CD14-positive monocyte (primary cell): Measurements from ENCODE around the gene CISTR. TPM values are rescaled to one million over a fixed set of nuclear protein-coding genes. Genes with fewer than 3 reads are reported as not detected.

Experiments used
- DNase-seq, 3 donors: peaks; one replicate each; pipeline ENCODE4 v3.0.0-alpha.2; 2011 to 2022
- H2AFZ ChIP-seq: 2 replicates; pipeline ENCODE4 v1.6.0; 2012; ENCODE audit warnings: mild to moderate bottlenecking, low read depth, low read length, inconsistent platforms; ENCODE audit not compliant: insufficient read depth, poor library complexity, severe bottlenecking
- H3K27ac ChIP-seq, 2 donors: 1 replicate in 1 of 2; 2 replicates in 1 of 2; pipeline ENCODE4 v1.5.1; 2012 to 2013; ENCODE audit warnings: low read length in 2 of 2, control low read depth in 1 of 2, inconsistent platforms in 1 of 2, low read depth in 1 of 2, mild to moderate bottlenecking in 1 of 2
- H3K27me3 ChIP-seq, 2 donors: one replicate each; pipeline versions ENCODE4 v1.6.0 to v1.6.1; 2011 to 2013; ENCODE audit warnings: low read length in 2 of 2; ENCODE audit not compliant: control insufficient read depth in 2 of 2, insufficient read depth in 2 of 2
- H3K36me3 ChIP-seq, 2 donors: replicated peaks in 1 of 2; 1 replicate in 1 of 2; 2 replicates in 1 of 2; pipeline versions ENCODE4 v1.5.1 to v1.6.1; 2012 to 2013; ENCODE audit warnings: low read length in 2 of 2, control low read depth in 1 of 2, inconsistent platforms in 1 of 2, mild to moderate bottlenecking in 1 of 2; ENCODE audit not compliant: insufficient read depth in 2 of 2, control insufficient read depth in 1 of 2
- H3K4me1 ChIP-seq, 2 donors: 1 replicate in 1 of 2; 2 replicates in 1 of 2; pipeline versions ENCODE4 v1.5.1 to v1.6.1; 2012 to 2013; ENCODE audit warnings: low read length in 2 of 2, control low read depth in 1 of 2, inconsistent platforms in 1 of 2, mild to moderate bottlenecking in 1 of 2, moderate library complexity in 1 of 2; ENCODE audit not compliant: insufficient read depth in 2 of 2, control insufficient read depth in 1 of 2
- H3K4me2 ChIP-seq: replicated peaks from 2 replicates; pipeline ENCODE3; 2012; ENCODE audit warnings: low read length, moderate library complexity, mild to moderate bottlenecking; ENCODE audit not compliant: poor library complexity, severe bottlenecking; ENCODE audit errors: extremely low read depth
- H3K4me3 ChIP-seq, 3 experiments: fragments of 200-600 bp in 1 of 3; sonication (generic) in 1 of 3; replicated peaks in 1 of 3; 1 replicate in 2 of 3; 2 replicates in 1 of 3; pipeline ENCODE4 v1.5.1; 2011 to 2013; ENCODE audit warnings: low read length in 3 of 3, mild to moderate bottlenecking in 3 of 3, control low read depth in 2 of 3, low read depth in 2 of 3, inconsistent platforms in 1 of 3, moderate library complexity in 1 of 3
- H3K79me2 ChIP-seq: 2 replicates; pipeline ENCODE4 v1.6.0; 2012; ENCODE audit warnings: mild to moderate bottlenecking, control low read depth, inconsistent platforms, low read length, moderate library complexity; ENCODE audit not compliant: insufficient read depth
- H3K9ac ChIP-seq: 2 replicates; pipeline ENCODE4 v1.6.0; 2017; ENCODE audit warnings: low read length, mild to moderate bottlenecking; ENCODE audit not compliant: insufficient read depth, poor library complexity, severe bottlenecking
- H3K9me3 ChIP-seq, 2 donors: replicated peaks in 1 of 2; 1 replicate in 1 of 2; 2 replicates in 1 of 2; pipeline versions ENCODE4 v1.5.1 to v1.6.1; 2012 to 2013; ENCODE audit warnings: low read length in 2 of 2, control low read depth in 1 of 2; ENCODE audit not compliant: control insufficient read depth in 1 of 2, insufficient read depth in 1 of 2
- H4K20me1 ChIP-seq: 2 replicates; pipeline ENCODE4 v1.6.0; 2012; ENCODE audit warnings: mild to moderate bottlenecking, low read length, control low read depth, moderate library complexity; ENCODE audit not compliant: insufficient read depth
- H3K27ac Mint-ChIP-seq, 7 donors: one replicate each; pipeline ENCODE4 v1.8.0; 2020; ENCODE audit warnings: mild to moderate bottlenecking in 7 of 7, mixed read lengths in 7 of 7, moderate library complexity in 6 of 7, inconsistent platforms in 2 of 7
- H3K27me3 Mint-ChIP-seq, 3 donors: one replicate each; pipeline ENCODE4 v1.8.0; 2021 to 2022; ENCODE audit warnings: low read depth in 3 of 3, mild to moderate bottlenecking in 3 of 3, mixed read lengths in 3 of 3, moderate library complexity in 3 of 3, inconsistent platforms in 1 of 3
- H3K36me3 Mint-ChIP-seq, 2 donors: one replicate each; pipeline ENCODE4 v1.8.0; 2020; ENCODE audit warnings: mixed read lengths in 2 of 2, inconsistent platforms in 1 of 2, mild to moderate bottlenecking in 1 of 2
- H3K4me1 Mint-ChIP-seq: one replicate; pipeline ENCODE4 v1.8.0; 2020; ENCODE audit warnings: mild to moderate bottlenecking, mixed read lengths
- H3K4me3 Mint-ChIP-seq, 2 donors: one replicate each; pipeline ENCODE4 v1.8.0; 2020; ENCODE audit warnings: mild to moderate bottlenecking in 2 of 2, mixed read lengths in 2 of 2, moderate library complexity in 1 of 2
- H3K9me3 Mint-ChIP-seq, 7 donors: one replicate each; pipeline ENCODE4 v1.8.0; 2020 to 2022; ENCODE audit warnings: mixed read lengths in 7 of 7, mild to moderate bottlenecking in 6 of 7, moderate library complexity in 6 of 7, inconsistent platforms in 2 of 7
- WGBS: methylation state at CpG from one replicate; pipeline ENCODE4 v1.1.5; 2013; ENCODE audit warnings: missing lambda C conversion rate; ENCODE audit not compliant: insufficient coverage; 5-methylcytosine and 5-hydroxymethylcytosine counted together
- intact Hi-C, 2 donors: fragments of 100-400 bp; cut with micrococcal nuclease; formaldehyde crosslinking; loops; one replicate each; pipeline versions ENCODE4 v1.15.0 to v1.15.1; 2023
- polyA plus RNA-seq, 3 donors: library from polyadenylated mRNA; depleted of rRNA in 1 of 3; unstranded in 2 of 3; stranded (reverse) in 1 of 3; fragments of 300-500 nt in 2 of 3; fragments of >200 nt in 1 of 3; fragmentation: Illumina TruSeq in 2 of 3; gene quantifications; 1 replicate in 2 of 3; 2 replicates in 1 of 3; pipeline ENCODE4 v1.2.3, GENCODE V29; 2012 to 2021
- TF ChIP-seq, protein P1 (sequence below): fragments of 200-600 bp; IDR thresholded peaks from one replicate; pipeline ENCODE4 v1.8.0; 2022; ENCODE audit warnings: antibody characterized with exemption, mild to moderate bottlenecking

The CISTR gene
- polyA plus RNA-seq, 3 donors: not detected

DNA sequence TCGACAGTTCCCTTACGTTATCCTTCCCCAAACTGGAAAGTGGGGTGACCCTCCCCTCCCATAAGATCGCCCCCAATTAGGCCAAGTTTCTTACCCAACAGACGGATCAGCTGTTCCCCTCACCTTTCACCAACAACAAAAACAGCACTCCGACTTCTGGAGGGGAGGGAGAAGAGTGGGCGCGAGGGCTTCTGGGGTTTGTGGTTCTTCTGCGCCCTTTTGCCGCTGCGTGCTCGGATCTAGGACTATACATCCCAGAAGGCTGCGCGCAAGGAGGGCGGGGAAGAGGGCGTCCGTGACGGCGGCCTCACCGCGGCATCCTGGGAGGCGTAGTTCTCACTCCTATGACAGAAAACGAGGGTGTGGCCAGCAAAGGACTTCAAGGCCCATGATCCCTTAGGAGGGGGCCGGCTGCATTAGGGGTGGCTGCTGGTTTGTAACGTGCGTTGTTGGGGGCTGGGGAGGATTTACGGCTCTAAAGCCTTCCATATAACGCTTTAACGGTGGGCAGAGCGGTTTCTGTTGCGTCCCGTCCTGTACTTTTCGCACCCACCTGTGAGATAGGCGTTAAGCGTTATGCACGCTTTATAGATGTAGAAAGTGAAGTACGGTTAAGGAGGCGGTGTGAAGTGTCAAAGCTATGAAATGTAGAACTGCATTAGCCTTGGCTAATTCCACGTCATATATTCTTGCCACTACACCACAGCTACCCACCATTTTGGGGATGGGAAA, 24.3 kb downstream of the CISTR start, which contains the start of gene CALCOCO1:
Gene CALCOCO1 (minus strand): TSS at position 143 of the 732 bp plus-strand sequence. CDS start 2,210 bp downstream, outside the sequence.
- 0% methylated on average over 18 of the region's 38 CpGs for WGBS
- Mint-ChIP-seq H3K27me3 (peaks cover 4 to 13% (median 5%) of the 10 kb centered on the region in 3 donors), H3K36me3 (peaks cover 30 to 31% of the 10 kb centered on the region in 2 donors), H3K4me1 (peaks cover 15% of the 10 kb centered on the region), H3K4me3 (peak within 1 kb of the TSS; percentile 96 to 97), H3K9me3 (no peaks in the 10 kb centered on the region), H3K27ac (peak within 1 kb of the TSS; percentile 61 to 97 (median 92))
- H3K4me2 ChIP-seq: peak within 1 kb of the TSS; percentile 96
- H3K4me1 ChIP-seq: peaks cover 16 to 20% of the 10 kb centered on the region in 2 donors
- H2AFZ ChIP-seq: peak within 1 kb of the TSS; percentile 93
- H3K9me3 ChIP-seq: no peaks in the 10 kb centered on the region
- H3K9ac ChIP-seq: peak within 1 kb of the TSS; percentile 67
- intact Hi-C loops: loop anchor here in 1 of 2 donors (5.0 kb wide), 1 partner anchor 460 kb away; the partner anchor contains the start of gene SMUG1
- peak within 1 kb of the TSS in 1 of 2 donors; percentile 81 for H3K27ac ChIP-seq
- DNase-seq: peak; percentile 91 to 94 (median 94)
- H3K4me3 ChIP-seq: peak within 1 kb of the TSS; percentile 62 to 98 (median 62)
- peaks cover 17% of the 10 kb centered on the region for H4K20me1 ChIP-seq
- TF ChIP-seq, protein P1, sequence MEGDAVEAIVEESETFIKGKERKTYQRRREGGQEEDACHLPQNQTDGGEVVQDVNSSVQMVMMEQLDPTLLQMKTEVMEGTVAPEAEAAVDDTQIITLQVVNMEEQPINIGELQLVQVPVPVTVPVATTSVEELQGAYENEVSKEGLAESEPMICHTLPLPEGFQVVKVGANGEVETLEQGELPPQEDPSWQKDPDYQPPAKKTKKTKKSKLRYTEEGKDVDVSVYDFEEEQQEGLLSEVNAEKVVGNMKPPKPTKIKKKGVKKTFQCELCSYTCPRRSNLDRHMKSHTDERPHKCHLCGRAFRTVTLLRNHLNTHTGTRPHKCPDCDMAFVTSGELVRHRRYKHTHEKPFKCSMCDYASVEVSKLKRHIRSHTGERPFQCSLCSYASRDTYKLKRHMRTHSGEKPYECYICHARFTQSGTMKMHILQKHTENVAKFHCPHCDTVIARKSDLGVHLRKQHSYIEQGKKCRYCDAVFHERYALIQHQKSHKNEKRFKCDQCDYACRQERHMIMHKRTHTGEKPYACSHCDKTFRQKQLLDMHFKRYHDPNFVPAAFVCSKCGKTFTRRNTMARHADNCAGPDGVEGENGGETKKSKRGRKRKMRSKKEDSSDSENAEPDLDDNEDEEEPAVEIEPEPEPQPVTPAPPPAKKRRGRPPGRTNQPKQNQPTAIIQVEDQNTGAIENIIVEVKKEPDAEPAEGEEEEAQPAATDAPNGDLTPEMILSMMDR: no peak
- H3K36me3 ChIP-seq: peaks cover 22 to 29% of the 10 kb centered on the region in 2 donors
- H3K27me3 ChIP-seq: peaks cover 0 to 2% of the 10 kb centered on the region in 2 donors
- no peaks in the 10 kb centered on the region for H3K79me2 ChIP-seq

DNA sequence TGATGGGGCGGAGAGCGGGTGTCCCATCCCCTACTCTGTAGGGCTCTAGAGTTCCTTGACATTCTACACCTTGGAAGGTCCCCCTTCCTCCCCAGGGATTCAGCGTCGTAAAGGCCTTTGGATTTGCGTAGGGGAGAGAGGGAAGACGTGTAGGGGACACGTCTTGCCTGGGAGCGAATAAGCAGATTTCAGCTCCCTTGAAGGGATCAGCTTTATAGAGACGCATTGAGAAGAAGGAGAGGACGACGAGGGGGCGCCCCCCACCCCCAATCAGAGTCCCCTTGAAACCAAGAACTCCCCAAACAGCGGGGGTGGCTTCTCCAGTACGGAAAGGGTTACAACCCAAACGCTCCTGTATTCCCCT, 24.9 kb downstream of the CISTR start:
- H3K27me3 ChIP-seq: no peaks in the 10 kb centered on the region
- no peaks in the 10 kb centered on the region for H3K9me3 ChIP-seq
- peak overlapping the region; percentile 96 for H3K4me2 ChIP-seq
- H3K4me3 ChIP-seq: peak overlapping the region; percentile 54 to 98 (median 62)
- intact Hi-C loops: loop anchor here in 1 of 2 donors (5.0 kb wide), 1 partner anchor 460 kb away; the partner anchor contains the start of gene SMUG1
- peak overlapping the region; percentile 67 for H3K9ac ChIP-seq
- H3K4me3 Mint-ChIP-seq: peak overlapping the region; percentile 96 to 97
- H4K20me1 ChIP-seq: peaks cover 17% of the 10 kb centered on the region
- peaks cover 28 to 35% of the 10 kb centered on the region in 2 donors for H3K36me3 ChIP-seq
- H2AFZ ChIP-seq: peak overlapping the region; percentile 93
- TF ChIP-seq, protein P1: no peak
- peaks cover 15% of the 10 kb centered on the region for H3K4me1 Mint-ChIP-seq
- H3K4me1 ChIP-seq: peaks cover 16 to 20% of the 10 kb centered on the region in 2 donors
- peaks cover 4 to 13% (median 5%) of the 10 kb centered on the region in 3 donors for H3K27me3 Mint-ChIP-seq
- H3K27ac ChIP-seq: peak overlapping the region in 1 of 2 donors; percentile 81
- H3K27ac Mint-ChIP-seq: peak overlapping the region; percentile 61 to 97 (median 92)
- 0% methylated on average over 5 of the region's 15 CpGs for WGBS
- H3K79me2 ChIP-seq: no peaks in the 10 kb centered on the region
- DNase-seq: no peak
- no peaks in the 10 kb centered on the region for H3K9me3 Mint-ChIP-seq
- H3K36me3 Mint-ChIP-seq: peaks cover 35 to 36% of the 10 kb centered on the region in 2 donors
